Left ventricle myocardium superior (tissue), 1 donor: Measurements from ENCODE around the gene ABHD12. TPM values are rescaled to one million over a fixed set of nuclear protein-coding genes. Genes with fewer than 3 reads are reported as not detected.
"Not testable (repeated sequence)": the region's sequence is repeated elsewhere in the genome, so short reads cannot be mapped to it uniquely, and the experiment has no call there.

Source experiments
- ATAC-seq: fragments of 200-7000 bp; cut with Tn5 transposase; one replicate; pipeline ENCODE4 v1.9.1; 2020; ENCODE audit warnings: mild to moderate bottlenecking, moderate library complexity
- DNase-seq: peaks from one replicate; pipeline ENCODE4 v3.0.0-alpha.2; 2020
- intact Hi-C: fragments of 100-400 bp; cut with micrococcal nuclease; formaldehyde crosslinking; loops from one replicate; pipeline ENCODE4 v1.11.0; 2022
- total RNA-seq: library from RNA; stranded (reverse); fragmentation: NEBNext Ultra II Directional; extraction: Animal tissue kit (Norgen Biotek cat#: 25700); gene quantifications from one replicate; pipeline ENCODE4 v1.2.1, GENCODE V29; 2021
- donor health status: DM: no; HTN: yes; CAD: no; lungs with severe emphysema.

ABHD12 gene
- total RNA-seq, 1 donor from 2014 or later = 21.3 TPM

DNA sequence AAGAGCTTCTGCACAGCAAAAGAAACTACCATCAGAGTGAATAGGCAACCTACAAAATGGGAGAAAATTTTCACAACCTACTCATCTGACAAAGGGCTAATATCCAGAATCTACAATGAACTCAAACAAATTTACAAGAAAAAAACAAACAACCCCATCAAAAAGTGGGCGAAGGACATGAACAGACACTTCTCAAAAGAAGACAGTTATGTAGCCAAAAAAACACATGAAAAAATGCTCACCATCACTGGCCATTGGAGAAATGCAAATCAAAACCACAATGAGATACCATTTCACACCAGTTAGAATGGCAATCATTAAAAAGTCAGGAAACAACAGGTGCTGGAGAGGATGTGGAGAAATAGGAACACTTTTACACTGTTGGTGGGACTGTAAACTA lies 55.7 kb downstream of the ABHD12 start:
- intact Hi-C loops, DNase-seq, ATAC-seq: not testable (repeated sequence)

DNA sequence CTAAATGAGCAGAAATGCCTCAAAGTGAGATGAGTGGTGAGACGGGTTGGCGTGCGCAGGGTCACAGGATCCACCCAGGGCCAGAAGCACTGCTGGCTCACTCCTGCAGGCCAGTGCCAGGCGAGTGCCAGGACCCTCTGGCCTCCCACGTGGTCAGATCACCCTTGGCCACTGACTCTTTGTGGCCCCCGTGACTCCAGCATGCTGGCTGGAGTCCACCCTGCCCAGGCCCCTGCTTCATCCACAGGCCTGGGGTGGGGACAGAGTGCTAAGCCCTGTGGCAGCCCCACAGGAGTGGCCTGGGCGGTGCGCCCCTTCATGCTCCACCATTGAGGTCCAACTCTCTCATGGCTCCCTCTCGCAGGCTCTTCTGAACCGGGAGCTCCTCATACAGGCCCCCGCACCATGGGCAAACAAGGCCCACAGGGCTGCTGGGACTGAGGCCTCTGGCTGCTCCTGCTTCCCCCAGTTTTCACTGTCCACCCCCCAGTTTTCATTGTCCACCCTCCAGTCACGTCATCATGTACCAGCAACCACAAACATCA lies 61.6 kb downstream of the ABHD12 start:
- intact Hi-C loops = no loop called here
- ATAC-seq = no peak
- no peak for DNase-seq

GRCh38 chr20:25327521-25328235 lies 63.0 kb downstream of the ABHD12 start:
- ATAC-seq (no peak), DNase-seq (no peak)
- intact Hi-C loops = no loop called here

DNA sequence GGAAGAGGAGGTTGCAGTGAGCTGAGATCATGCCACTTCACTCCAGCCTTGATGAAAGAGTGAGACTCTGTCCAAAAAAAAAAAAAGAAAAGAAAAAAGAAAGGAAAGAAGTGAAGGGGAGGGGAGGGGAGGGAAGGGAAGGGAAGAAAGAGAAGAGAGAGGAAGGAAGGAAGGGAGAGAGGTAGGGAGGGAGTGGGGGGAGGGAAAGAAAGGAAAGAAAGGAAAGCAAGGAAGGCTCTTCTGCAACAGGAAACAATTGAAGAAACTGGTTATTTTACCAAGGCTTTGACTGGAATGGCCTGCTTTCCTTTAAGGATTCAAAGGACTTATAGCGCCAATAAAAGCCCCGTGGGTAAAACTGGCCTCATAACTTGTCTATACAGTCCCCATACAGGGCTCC lies 64.6 kb downstream of the ABHD12 start:
- intact Hi-C loops = no loop called here
- DNase-seq (no peak), ATAC-seq (no peak)

DNA sequence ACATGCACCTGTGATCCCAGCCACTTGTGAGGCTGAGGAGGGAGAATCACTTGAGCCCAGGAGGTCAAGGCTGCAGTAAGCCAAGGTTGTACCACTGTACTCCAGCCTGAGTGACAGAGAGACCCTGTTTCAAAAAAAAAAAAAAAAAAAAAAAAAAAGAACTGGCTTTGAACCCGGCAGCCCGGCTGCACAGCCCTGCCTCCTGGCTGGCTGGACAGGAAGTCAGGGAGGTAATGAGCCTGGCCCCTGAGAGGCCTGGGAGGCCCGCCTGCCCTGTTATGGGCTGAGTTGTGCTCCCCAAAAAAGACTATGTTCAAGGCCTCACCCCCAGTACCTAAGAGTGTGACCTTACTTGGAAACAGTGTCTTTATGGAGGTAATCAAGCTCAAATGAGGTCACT lies 65.6 kb downstream of the ABHD12 start:
- DNase-seq (no peak), ATAC-seq (no peak)
- intact Hi-C loops = no loop called here

DNA sequence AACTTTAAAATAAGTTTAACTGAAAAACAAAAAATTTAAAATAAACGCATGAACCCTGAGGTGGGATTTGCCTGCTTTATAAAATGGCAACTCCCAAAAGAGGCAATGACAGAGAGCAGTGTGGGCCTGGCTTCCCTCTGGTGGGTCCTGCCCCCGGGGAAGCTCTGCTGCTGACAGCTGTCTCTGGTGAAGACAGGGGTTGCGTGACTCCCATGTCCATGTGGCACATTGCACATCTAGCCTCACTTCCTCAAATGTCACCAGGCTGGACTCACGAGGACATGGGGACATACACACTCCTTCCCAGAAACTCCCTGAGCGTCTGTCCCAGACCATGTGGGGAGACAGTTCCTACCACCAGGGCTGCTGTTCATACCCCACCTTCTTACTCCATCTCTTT lies 66.2 kb downstream of the ABHD12 start:
- intact Hi-C loops = no loop called here
- ATAC-seq (peak; percentile 81), DNase-seq (no peak)

GRCh38 chr20:25323496-25324246 lies 67.0 kb downstream of the ABHD12 start:
- DNase-seq (no peak), ATAC-seq (no peak)
- intact Hi-C loops = no loop called here

DNA sequence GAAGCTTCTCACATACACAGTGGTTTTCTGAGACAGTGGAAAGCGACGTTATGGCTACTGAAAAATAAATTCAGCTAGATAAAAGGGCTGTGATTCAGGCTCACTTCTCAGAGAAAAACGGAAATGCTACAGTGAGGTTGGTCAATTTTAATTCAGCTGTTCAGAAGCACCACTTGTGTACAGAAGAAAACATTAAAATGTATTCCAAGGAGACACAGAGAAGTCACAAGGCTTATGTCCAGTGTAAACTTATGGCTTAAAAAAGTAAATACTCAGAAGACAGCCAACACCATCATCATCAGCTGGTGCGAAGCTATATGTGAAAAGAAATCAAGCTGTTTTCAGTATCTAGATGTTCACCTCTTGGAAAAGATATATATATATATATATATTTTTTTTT lies 68.6 kb downstream of the ABHD12 start:
- ATAC-seq (no peak), DNase-seq (no peak)
- intact Hi-C loops = no loop called here

GRCh38 chr20:25321262-25321831 lies 69.3 kb downstream of the ABHD12 start:
- ATAC-seq = no peak
- DNase-seq = no peak
- intact Hi-C loops = no loop called here

DNA sequence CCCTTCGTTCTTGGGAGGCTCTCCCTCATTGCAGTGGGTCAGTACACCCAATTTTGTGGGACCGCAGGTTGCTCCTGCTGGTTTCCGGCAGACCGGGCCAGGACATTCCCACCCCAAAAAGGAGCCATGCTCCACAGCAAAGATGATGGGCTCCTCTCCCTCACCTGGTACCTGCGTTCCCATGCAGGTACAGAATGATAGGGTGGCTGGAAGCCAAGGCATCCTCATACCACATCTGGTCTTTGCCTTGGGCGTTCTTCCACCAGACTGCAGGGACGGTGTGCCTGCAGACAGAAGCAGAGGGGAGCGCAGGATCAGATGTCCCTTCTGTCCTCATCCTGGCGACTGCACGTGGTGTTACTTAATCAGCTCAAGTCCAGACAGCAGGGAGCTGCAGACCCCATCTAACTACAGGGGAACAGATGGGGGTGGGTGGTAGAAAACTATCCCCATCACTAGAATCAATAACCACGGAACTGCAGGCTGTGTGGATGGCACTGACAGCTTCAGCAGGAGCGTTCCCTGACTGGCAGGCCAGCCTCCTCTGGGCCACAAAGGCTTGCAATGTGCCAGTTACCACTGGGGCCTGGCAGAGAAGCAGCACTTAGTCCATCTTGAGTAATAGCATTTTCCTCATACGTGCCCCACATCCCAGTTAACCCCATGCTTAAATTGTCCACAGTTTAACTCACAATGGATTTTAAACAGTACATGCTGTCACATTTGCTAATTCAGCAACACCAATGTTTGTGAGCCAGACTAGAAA lies 70.4 kb downstream of the ABHD12 start:
- ATAC-seq (no peak), DNase-seq (no peak)
- intact Hi-C loops = no loop called here

GRCh38 chr20:25319241-25320034 lies 71.2 kb downstream of the ABHD12 start:
- intact Hi-C loops = no loop called here
- no peak for DNase-seq
- ATAC-seq = peak; percentile 70

DNA sequence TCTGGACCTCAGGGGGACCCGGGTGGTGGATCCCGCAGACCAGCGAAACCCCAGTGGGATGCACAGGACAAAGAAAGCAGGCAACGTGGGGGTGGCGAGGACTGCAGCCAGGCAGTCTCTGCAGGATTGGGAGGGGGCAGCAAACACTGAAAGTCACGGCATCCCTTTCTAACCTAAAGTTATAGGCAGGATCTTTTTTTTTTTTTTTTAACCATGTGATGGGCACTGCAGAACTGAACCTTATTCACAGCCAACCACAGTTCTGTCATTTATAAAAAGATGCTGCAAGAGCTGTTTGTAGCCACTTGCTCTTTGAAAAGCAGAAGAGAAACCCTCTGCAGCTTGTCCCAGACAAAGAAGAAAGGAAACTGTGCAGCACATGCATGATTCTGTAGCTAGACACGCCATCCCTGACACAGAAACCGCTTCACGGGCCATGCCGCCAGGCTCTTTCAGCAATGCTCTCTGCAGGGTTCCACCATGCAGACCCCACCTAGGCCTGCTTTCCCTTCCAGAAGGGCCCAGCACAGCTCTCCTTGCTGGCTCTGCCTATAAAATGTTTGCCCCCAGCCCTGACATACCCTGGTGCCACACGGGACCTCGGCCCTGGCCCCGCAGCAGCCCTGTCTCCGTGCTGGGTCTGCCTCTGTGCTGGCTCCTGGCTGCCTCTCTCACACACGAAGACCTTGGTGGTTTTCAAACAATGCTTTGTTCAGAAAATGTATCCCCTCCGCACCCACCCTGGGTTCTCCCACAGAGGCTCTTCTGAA lies 72.0 kb downstream of the ABHD12 start:
- peak; percentile 40 for ATAC-seq
- intact Hi-C loops = no loop called here
- DNase-seq = no peak

DNA sequence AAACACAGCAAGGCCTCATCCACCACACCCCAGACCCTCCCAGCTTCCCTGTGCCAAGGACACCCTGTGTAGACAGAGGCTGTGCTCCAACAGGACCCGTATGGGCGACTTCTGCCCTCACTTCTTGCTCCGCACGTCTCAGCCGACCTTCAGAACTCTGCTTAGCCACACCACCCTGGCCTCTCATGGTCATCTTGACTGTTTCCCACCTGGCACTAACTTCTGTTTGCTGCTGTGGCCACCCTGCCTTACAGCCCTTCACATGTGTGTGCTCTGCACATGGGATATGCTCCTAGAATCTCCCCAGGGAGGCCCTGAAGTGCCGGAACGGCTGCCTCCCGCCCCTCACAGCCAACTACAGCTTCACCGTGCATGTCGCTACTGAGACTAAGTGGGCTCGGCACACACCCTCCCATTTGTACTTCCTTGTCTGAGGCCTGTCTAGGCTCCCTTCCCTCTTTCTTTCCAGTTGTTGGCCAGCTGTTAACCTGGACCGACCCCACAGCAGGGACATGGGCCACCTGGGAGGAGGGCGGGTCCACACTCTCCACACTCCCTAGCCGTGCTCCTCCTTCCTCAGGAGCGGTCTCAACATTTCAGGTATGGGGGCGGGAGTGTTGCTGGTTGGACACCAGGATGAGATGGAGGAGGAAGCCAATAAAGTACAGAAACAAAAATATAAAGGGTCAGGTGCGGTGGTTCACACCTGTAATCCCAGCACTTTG lies 73.1 kb downstream of the ABHD12 start:
- intact Hi-C loops = no loop called here
- ATAC-seq (no peak), DNase-seq (no peak)

- ATAC-seq (no peak), DNase-seq (no peak)
- intact Hi-C loops = no loop called here
These were observed 74.0 kb downstream of the ABHD12 start for GRCh38 chr20:25316506-25317190.

GRCh38 chr20:25315418-25316210 lies 75.0 kb downstream of the ABHD12 start:
- no peak for DNase-seq
- intact Hi-C loops = no loop called here
- no peak for ATAC-seq
